GM18951 (cell line): Measurements from ENCODE around the gene TNNT2.

Source experiments
- POLR2A ChIP-seq: IDR thresholded peaks from 4 replicates; pipeline ENCODE4 v1.6.1; 2011; ENCODE audit warnings: mild to moderate bottlenecking; ENCODE audit not compliant: insufficient read length, insufficient read depth; ENCODE audit errors: extremely low read depth
- in situ Hi-C: fragments of 300-500 bp; cut with MboI; formaldehyde crosslinking; loops from one replicate; pipeline ENCODE4 v1.12.0; 2022; ENCODE audit warnings: low sequenced_read_pairs, mixed read lengths, inconsistent platforms; ENCODE audit not compliant: unreplicated experiment

The TNNT2 gene

DNA sequence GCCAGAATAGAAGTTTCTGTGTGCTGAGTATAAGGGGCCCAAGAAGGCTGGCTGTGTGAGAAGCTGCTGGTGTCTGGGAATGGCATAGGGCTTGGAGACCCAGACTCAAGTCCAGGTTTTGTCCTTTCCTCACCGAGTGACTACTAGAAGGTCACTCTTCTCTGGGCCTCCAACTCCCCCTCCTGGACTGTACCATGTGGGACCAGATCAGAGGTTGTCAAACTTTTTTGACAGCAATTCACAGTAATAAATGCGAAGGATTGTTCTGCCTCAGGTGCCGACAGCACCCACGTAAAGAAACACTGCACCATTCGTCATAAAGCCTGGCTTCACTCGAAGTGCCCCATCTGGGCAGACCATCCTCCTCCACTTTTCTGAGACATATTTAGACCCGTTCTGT lies 65.2 kb downstream of the TNNT2 start:
- TF ChIP-seq POLR2A = no peak
- in situ Hi-C loops = no loop called here

DNA sequence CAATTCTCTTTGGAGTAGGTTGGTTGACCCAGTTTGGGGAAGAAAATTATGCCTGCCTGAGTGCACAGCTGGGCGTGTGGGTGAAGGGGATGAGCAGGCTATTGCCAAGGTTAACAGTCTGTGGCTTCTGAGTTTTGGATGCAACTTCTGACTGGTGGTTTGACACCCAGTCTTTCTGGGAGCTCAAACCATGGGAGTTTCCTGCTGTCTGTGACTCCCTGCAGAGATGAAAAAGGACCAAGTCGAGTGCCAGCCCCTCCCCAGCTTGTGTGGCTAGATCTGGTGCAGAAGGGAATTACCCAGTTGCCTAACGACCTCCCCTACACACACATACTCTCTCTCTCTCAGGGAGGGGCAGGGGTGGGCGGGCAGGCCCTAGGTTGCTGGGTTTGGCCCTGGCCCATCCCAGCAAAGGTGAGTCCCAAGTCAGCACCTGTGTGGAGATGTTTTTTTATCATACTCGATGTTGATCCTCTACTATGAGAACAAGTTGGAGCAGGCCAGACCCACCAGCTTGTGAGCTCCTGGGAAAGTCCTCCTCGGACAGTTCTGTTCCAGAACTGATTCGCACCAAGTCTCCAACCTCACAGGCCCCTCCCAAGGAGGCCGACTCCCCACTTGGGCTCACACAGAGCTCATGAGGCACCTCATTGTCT lies 66.0 kb downstream of the TNNT2 start:
- in situ Hi-C loops = no loop called here
- TF ChIP-seq POLR2A = no peak

DNA sequence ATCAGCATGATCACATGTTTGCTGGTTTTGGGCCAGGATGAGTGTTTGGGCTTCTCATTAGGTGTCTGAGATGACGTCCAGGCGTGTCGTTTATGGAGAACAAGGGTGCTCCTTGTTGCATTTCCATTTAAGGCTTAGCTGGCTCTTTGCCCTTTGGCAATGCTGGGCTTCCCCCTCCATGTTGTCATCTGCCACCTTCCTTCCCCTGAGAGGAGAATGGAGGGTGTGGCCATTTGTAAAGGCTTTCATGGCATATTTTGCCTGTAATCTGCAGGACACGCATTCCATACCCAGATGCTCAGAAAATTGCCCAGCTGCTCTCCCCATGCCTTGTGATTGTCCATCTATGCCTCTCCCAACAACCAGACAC lies 66.5 kb downstream of the TNNT2 start:
- in situ Hi-C loops = no loop called here
- no peak for TF ChIP-seq POLR2A

DNA sequence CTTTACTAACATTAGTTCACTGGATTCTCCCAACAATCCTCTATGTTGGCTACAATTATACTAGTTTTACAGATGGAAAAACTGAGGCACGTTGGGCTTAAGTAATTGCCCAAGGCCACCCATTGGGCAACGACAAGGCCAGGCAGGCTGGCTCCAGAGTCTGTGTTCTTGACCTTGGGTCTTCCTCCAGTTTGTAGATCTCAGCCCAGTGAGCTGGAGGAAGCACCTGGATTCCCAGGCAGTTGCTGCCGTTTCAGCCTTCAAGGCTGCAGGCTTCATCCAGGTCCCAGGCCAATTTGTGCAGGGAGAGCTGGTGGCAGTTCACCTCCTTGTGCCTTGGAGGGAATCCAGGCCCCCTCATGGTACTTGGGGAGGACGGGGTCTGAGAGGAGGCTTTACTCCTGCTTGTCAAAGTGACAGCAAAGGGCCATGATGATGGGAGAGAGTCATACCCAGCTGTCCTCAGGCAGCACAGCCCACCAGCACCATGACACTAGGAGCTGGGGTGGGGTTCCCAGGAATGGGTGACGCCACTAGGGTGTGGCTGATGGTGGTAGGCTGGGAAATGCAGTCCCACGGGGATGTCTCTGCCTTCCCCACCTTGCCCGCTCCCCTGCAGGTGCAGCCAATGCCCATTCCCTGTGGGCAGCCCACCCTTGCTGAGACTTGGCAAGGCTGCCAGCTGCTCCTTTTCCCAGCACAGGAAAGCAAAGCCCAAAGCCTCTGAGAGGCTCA lies 67.1 kb downstream of the TNNT2 start:
- in situ Hi-C loops = no loop called here
- TF ChIP-seq POLR2A = no peak

DNA sequence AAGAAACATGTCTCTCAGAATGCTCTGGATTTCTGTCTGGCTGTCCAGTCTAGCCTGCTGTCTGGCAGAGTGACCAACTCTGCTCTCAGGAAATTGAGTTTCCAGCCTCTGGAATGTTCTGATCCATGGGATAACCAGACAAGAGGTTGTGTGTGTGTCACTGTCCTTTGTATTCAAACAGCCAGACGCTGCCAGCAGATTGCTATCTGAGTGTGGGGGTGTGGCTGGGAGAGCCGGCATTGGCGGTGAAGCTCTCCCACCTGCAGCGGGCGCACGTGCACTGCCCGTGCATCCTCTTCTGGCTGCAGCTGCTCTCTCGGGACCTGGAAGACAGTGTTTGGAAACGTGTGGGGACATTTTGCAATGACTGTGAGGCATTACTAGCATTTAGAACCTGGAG lies 68.1 kb downstream of the TNNT2 start:
- in situ Hi-C loops = no loop called here
- no peak for TF ChIP-seq POLR2A
